H1 (cell line): ENCODE data around the gene LEPR. TPM values are rescaled to one million over a fixed set of nuclear protein-coding genes. Genes with fewer than 3 reads are reported as not detected.
"Not testable (repeated sequence)": the region's sequence is repeated elsewhere in the genome, so short reads cannot be mapped to it uniquely, and the experiment has no call there.

ENCODE experiments used
- CTCF ChIA-PET: fragments of 300-600 bp; sonication (Branson Sonifier 250); formaldehyde crosslinking; loops from one replicate; lab custom pipeline; 2021; ENCODE audit not compliant: partially characterized antibody; lab: Charles Lee
- POLR2A ChIA-PET: fragments of 300-600 bp; sonication (Branson Sonifier 250); formaldehyde crosslinking; loops from one replicate; lab custom pipeline; 2021; ENCODE audit warnings: inconsistent platforms; ENCODE audit not compliant: partially characterized antibody; lab: Charles Lee
- DNase-seq, 2 experiments: peaks; one replicate each; pipeline versions ENCODE4 v3.0.0 to v3.0.0-alpha.2; 2010 to 2022; ENCODE audit warnings: low spot score in 2 of 2, low read depth in 1 of 2, mixed read lengths in 1 of 2
- FAIRE-seq: peaks from 2 replicates; lab custom pipeline; 2011; peaks lifted over from hg19 to GRCh38; lab: Jason Lieb, UNC
- H2AFZ ChIP-seq: 2 replicates; pipeline ENCODE4 v1.8.1; 2012; ENCODE audit warnings: low read length, inconsistent platforms
- H2AK5ac ChIP-seq: 2 replicates; pipeline ENCODE4 v1.6.1; 2013; ENCODE audit warnings: low read depth, low read length
- H2BK120ac ChIP-seq: replicated peaks from 2 replicates; pipeline ENCODE3; 2013; ENCODE audit warnings: low read depth, low read length, inconsistent platforms
- H2BK12ac ChIP-seq: 2 replicates; pipeline ENCODE4 v1.6.1; 2013; ENCODE audit warnings: low read depth, low read length
- H2BK15ac ChIP-seq: 2 replicates; pipeline ENCODE4 v1.6.1; 2013; ENCODE audit warnings: low read length
- H2BK20ac ChIP-seq: 2 replicates; pipeline ENCODE4 v1.6.1; 2013; ENCODE audit warnings: low read length
- H2BK5ac ChIP-seq: 2 replicates; pipeline ENCODE4 v1.6.1; 2013; ENCODE audit warnings: low read depth, low read length
- H3K14ac ChIP-seq: 2 replicates; pipeline ENCODE4 v1.6.1; 2013; ENCODE audit warnings: inconsistent platforms; ENCODE audit not compliant: insufficient read length
- H3K18ac ChIP-seq: 2 replicates; pipeline ENCODE4 v1.6.1; 2013; ENCODE audit warnings: low read length; ENCODE audit errors: extremely low read depth
- H3K23ac ChIP-seq: 2 replicates; pipeline ENCODE4 v1.6.1; 2013; ENCODE audit warnings: inconsistent platforms; ENCODE audit not compliant: insufficient read length
- H3K23me2 ChIP-seq: 2 replicates; pipeline ENCODE4 v1.6.1; 2013; ENCODE audit warnings: low read depth, low read length
- H3K27ac ChIP-seq: 2 replicates; pipeline ENCODE4 v1.6.1; 2011; ENCODE audit warnings: low read depth, low read length, inconsistent platforms
- H3K27me3 ChIP-seq, 4 experiments: replicated peaks in 1 of 4; 1 replicate in 1 of 4; 2 replicates in 3 of 4; pipeline versions ENCODE4 v1.6.1 to v1.8.1; 2011 to 2013; ENCODE audit warnings: low read length in 3 of 4, mild to moderate bottlenecking in 3 of 4, inconsistent platforms in 2 of 4, mixed read lengths in 2 of 4, moderate library complexity in 1 of 4; ENCODE audit not compliant: control insufficient read depth in 3 of 4, insufficient read depth in 3 of 4; ENCODE audit errors: extremely low read depth in 1 of 4
- H3K36me3 ChIP-seq, 4 experiments: 2 replicates each; pipeline versions ENCODE4 v1.6.1 to v1.8.1; 2011 to 2013; ENCODE audit warnings: mild to moderate bottlenecking in 4 of 4, low read length in 3 of 4, moderate library complexity in 2 of 4, control low read depth in 1 of 4, inconsistent platforms in 1 of 4; ENCODE audit not compliant: insufficient read depth in 4 of 4, control insufficient read depth in 2 of 4
- H3K4ac ChIP-seq: replicated peaks from 2 replicates; pipeline ENCODE3; 2013; ENCODE audit warnings: low read length, low read depth, mixed read lengths, inconsistent platforms; ENCODE audit not compliant: insufficient read length
- H3K4me1 ChIP-seq, 4 experiments: replicated peaks in 1 of 4; 1 replicate in 1 of 4; 2 replicates in 3 of 4; pipeline versions ENCODE4 v1.6.1 to v1.8.1; 2011 to 2013; ENCODE audit warnings: low read length in 3 of 4, inconsistent platforms in 2 of 4, mixed read lengths in 1 of 4; ENCODE audit not compliant: insufficient read depth in 4 of 4, control insufficient read depth in 3 of 4
- H3K4me2 ChIP-seq, 2 experiments: 2 replicates each; pipeline versions ENCODE4 v1.6.1 to v1.8.1; 2011 to 2013; ENCODE audit warnings: low read depth in 2 of 2, low read length in 2 of 2, control low read depth in 1 of 2, inconsistent platforms in 1 of 2, mild to moderate bottlenecking in 1 of 2; ENCODE audit not compliant: insufficient read depth in 1 of 2
- H3K4me3 ChIP-seq, 4 experiments: fragments of 200-600, 300-600 bp in 1 of 4; sonication (generic), shearing (Covaris generic), sonication (Bioruptor Twin) in 1 of 4; 2 replicates each; pipeline versions ENCODE4 v1.5.1 to v1.8.1; 2011 to 2016; ENCODE audit warnings: low read length in 4 of 4, low read depth in 3 of 4, control low read depth in 2 of 4, inconsistent platforms in 2 of 4, mild to moderate bottlenecking in 2 of 4, mixed read lengths in 1 of 4, moderate library complexity in 1 of 4; ENCODE audit not compliant: insufficient read depth in 2 of 4; ENCODE audit errors: extremely low read depth in 1 of 4
- H3K56ac ChIP-seq: replicated peaks from 2 replicates; pipeline ENCODE3; 2013; ENCODE audit warnings: low read depth, mild to moderate bottlenecking, mixed read lengths, low read length, inconsistent platforms; ENCODE audit not compliant: insufficient read length
- H3K79me1 ChIP-seq: 2 replicates; pipeline ENCODE4 v1.6.1; 2013; ENCODE audit warnings: low read depth, low read length, control low read depth
- H3K79me2 ChIP-seq, 2 experiments: 2 replicates each; pipeline versions ENCODE4 v1.6.1 to v1.8.1; 2012 to 2013; ENCODE audit warnings: low read length in 2 of 2, mild to moderate bottlenecking in 2 of 2, inconsistent platforms in 1 of 2; ENCODE audit not compliant: insufficient read depth in 2 of 2, control insufficient read depth in 1 of 2
- H3K9ac ChIP-seq, 4 experiments: replicated peaks in 1 of 4; 1 replicate in 1 of 4; 2 replicates in 3 of 4; pipeline versions ENCODE4 v1.6.1 to v1.8.1; 2011 to 2013; ENCODE audit warnings: low read depth in 3 of 4, low read length in 3 of 4, control low read depth in 2 of 4, mild to moderate bottlenecking in 2 of 4, moderate library complexity in 2 of 4, inconsistent platforms in 1 of 4; ENCODE audit errors: extremely low read depth in 1 of 4
- H3K9me3 ChIP-seq, 2 experiments: 2 replicates each; pipeline versions ENCODE4 v1.6.1 to v1.8.1; 2012 to 2013; ENCODE audit warnings: mild to moderate bottlenecking in 2 of 2, moderate library complexity in 2 of 2, control low read depth in 1 of 2, inconsistent platforms in 1 of 2, low read depth in 1 of 2, low read length in 1 of 2, mixed read lengths in 1 of 2; ENCODE audit not compliant: insufficient read depth in 2 of 2
- H4K20me1 ChIP-seq, 2 experiments: replicated peaks in 1 of 2; 2 replicates each; pipeline versions ENCODE3 to v1.8.1; 2011 to 2013; ENCODE audit warnings: inconsistent platforms in 2 of 2, low read length in 2 of 2, mild to moderate bottlenecking in 1 of 2; ENCODE audit not compliant: insufficient read depth in 2 of 2, control insufficient read depth in 1 of 2
- H4K5ac ChIP-seq: 2 replicates; pipeline ENCODE4 v1.6.1; 2013; ENCODE audit warnings: low read length, low read depth, mixed read lengths, inconsistent platforms; ENCODE audit not compliant: insufficient read length
- H4K8ac ChIP-seq: 2 replicates; pipeline ENCODE4 v1.8.0; 2013; ENCODE audit warnings: mild to moderate bottlenecking, moderate library complexity, low read length, inconsistent platforms; ENCODE audit not compliant: insufficient read depth; ENCODE audit errors: extremely low read depth
- H4K91ac ChIP-seq: replicated peaks from 2 replicates; pipeline ENCODE3; 2013; ENCODE audit warnings: low read length, mixed read lengths, inconsistent platforms; ENCODE audit not compliant: insufficient read length
- WGBS, 2 experiments: shearing (Covaris generic) in 1 of 2; methylation state at CpG; one replicate each; pipeline versions ENCODE4 v1.1.6 to v1.1.7; 2013 to 2015; ENCODE audit warnings: low lambda C conversion rate in 2 of 2, mixed read lengths in 2 of 2, inconsistent platforms in 1 of 2, low coverage in 1 of 2, missing lambda C conversion rate in 1 of 2; ENCODE audit not compliant: insufficient replicate concordance in 2 of 2, insufficient coverage in 1 of 2, insufficient read length in 1 of 2; ENCODE audit errors: extremely low coverage in 1 of 2, missing lambda C conversion rate in 1 of 2; 5-methylcytosine and 5-hydroxymethylcytosine counted together
- polyA plus RNA-seq, 7 experiments: library from polyadenylated mRNA; depleted of rRNA in 3 of 7; stranded (reverse) in 5 of 7; unstranded in 2 of 7; fragments of >200 nt in 5 of 7; fragments of 200-250 nt in 2 of 7; gene quantifications; 1 replicate in 5 of 7; 2 replicates in 1 of 7; 4 replicates in 1 of 7; pipeline versions ENCODE4 v1.2.1 to v1.2.3, GENCODE V29; 2011 to 2013; ENCODE audit warnings: missing spikeins in 2 of 7, mixed read lengths in 2 of 7
- total RNA-seq: library from RNA; stranded (reverse); fragmentation: NEBNext Ultra II Directional; extraction: Animal tissue kit (Norgen Biotek cat#: 25700); gene quantifications from 2 replicates; pipeline ENCODE4 v1.2.1, GENCODE V29; 2021

LEPR gene
- total and polyA plus RNA-seq, 2 of the 8 experiments (the other 6 are each of a cell fraction or from before 2014, with no cell fraction given), result 1.3 to 3.9 TPM

DNA sequence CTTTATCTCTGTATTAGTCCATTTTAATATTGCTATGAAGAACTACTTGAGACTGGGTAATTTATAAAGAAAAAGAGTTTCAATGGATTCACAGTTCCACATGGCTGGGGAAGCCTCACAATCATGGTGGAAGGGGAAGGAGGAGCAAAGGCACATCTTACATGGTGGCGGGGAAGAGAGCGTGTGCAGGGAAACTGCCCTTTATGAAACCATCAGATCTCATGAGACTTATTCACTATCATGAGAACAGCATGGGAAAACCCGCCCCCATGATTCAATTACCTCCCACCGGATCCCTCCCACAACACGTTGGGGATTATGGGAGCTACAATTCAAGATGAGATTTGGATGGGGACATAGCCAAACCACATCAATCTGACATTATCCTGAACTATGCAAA, 36.0 kb upstream of the LEPR start:
- H2BK12ac ChIP-seq, H3K79me1 ChIP-seq, H4K20me1 ChIP-seq, H4K8ac ChIP-seq, DNase-seq, H3K14ac ChIP-seq, H3K18ac ChIP-seq, POLR2A ChIA-PET, H3K9me3 ChIP-seq, H3K23me2 ChIP-seq, H3K56ac ChIP-seq, H3K79me2 ChIP-seq, H2BK120ac ChIP-seq, H2AFZ ChIP-seq, H3K4me1 ChIP-seq, H3K4me2 ChIP-seq, H3K27me3 ChIP-seq, H4K5ac ChIP-seq, H3K4ac ChIP-seq, H3K36me3 ChIP-seq, H3K9ac ChIP-seq, H2BK5ac ChIP-seq, H3K23ac ChIP-seq, H2BK20ac ChIP-seq, H2BK15ac ChIP-seq, H4K91ac ChIP-seq, H3K27ac ChIP-seq, H2AK5ac ChIP-seq, H3K4me3 ChIP-seq, FAIRE-seq: not testable (repeated sequence)
- CTCF ChIA-PET, result interaction anchor here (0.7 to 1.7 kb wide), 2 partner anchors 9 to 46 kb away, joined by 3 to 5 read pairs; no protein-coding TSS in a partner anchor
- 95% methylated on average over 5 of the region's 5 CpGs; no CpG with 5 or more reads in 1 of the 2 experiments for WGBS, 2 experiments
